Activated CD8-positive, alpha-beta T cell treated with anti-CD3 and anti-CD28 coated beads for 36 hours (primary cell): ENCODE data around the gene RAB11FIP4. TPM values are rescaled to one million over a fixed set of nuclear protein-coding genes. Genes with fewer than 3 reads are reported as not detected.
A peak's percentile ranks its signal among the peaks of the same experiment; 100 is the strongest.

Experiments used
- ATAC-seq: fragments of 200-7000 bp; cut with Tn5 transposase; one replicate; pipeline ENCODE4 v1.10.0; 2021; ENCODE audit warnings: mild to moderate bottlenecking, moderate library complexity
- CTCF ChIA-PET: fragments of 350-600 bp; sonication (Branson Sonifier 250); formaldehyde crosslinking; loops from one replicate; lab custom pipeline; 2021; ENCODE audit warnings: antibody characterized with exemption; lab: Charles Lee
- POLR2A ChIA-PET: fragments of 350-600 bp; sonication (Branson Sonifier 250); formaldehyde crosslinking; loops from one replicate; lab custom pipeline; 2021; ENCODE audit warnings: antibody characterized with exemption; lab: Charles Lee
- DNase-seq: peaks from one replicate; pipeline ENCODE4 v3.0.0-alpha.2; 2020
- H3K27ac Mint-ChIP-seq: one replicate; pipeline ENCODE4 v1.8.0; 2021; ENCODE audit warnings: mild to moderate bottlenecking, mixed read lengths
- H3K27me3 Mint-ChIP-seq: one replicate; pipeline ENCODE4 v1.8.0; 2021; ENCODE audit warnings: mixed read lengths
- H3K36me3 Mint-ChIP-seq: one replicate; pipeline ENCODE4 v1.8.0; 2021; ENCODE audit warnings: low read depth, mixed read lengths
- H3K4me1 Mint-ChIP-seq: one replicate; pipeline ENCODE4 v1.8.0; 2021; ENCODE audit warnings: low read depth, mixed read lengths
- H3K4me3 Mint-ChIP-seq: one replicate; pipeline ENCODE4 v1.8.0; 2021; ENCODE audit warnings: mild to moderate bottlenecking, moderate library complexity, mixed read lengths
- H3K9me3 Mint-ChIP-seq: one replicate; pipeline ENCODE4 v1.8.0; 2021; ENCODE audit warnings: mixed read lengths
- intact Hi-C: fragments of 100-400 bp; cut with micrococcal nuclease; formaldehyde crosslinking; loops from one replicate; pipeline ENCODE4 v1.10.0; 2022
- total RNA-seq, 2 experiments: library from RNA; stranded (reverse); gene quantifications; one replicate each; pipeline ENCODE4 v1.2.3, GENCODE V29; 2021
- TF ChIP-seq, protein P1 (sequence below): fragments of 200-600 bp; IDR thresholded peaks from one replicate; pipeline ENCODE4 v1.8.0; 2022; ENCODE audit warnings: antibody characterized with exemption, mild to moderate bottlenecking

Gene RAB11FIP4
- total RNA-seq, 2 experiments from 2014 or later = 38.2 to 39.1 TPM

DNA sequence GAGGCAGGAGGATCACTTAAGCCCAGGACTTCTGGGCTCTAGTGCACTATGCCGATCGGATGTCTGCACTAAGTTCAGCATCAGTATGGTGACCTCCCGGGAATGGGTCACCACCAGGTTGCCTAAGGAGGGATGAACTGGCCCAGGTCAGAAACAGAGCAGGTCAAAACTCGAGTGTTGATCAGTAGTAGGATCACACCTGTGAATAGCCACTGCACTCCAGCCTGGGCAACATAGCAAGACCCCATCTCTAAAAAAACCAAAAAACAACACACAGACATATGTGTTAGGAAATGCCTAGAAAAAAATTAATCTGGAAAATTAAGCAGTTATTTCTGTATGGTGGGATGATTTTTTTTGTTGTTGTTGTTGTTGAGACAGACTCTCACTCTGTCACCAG, 127.0 kb downstream of the RAB11FIP4 start:
- intact Hi-C loops = no loop called here
- ATAC-seq (no peak), DNase-seq (no peak)
- Mint-ChIP-seq H3K4me1 (peaks cover 32% of the 10 kb centered on the region), H3K27me3 (no peaks in the 10 kb centered on the region), H3K27ac (no peak overlapping the region), H3K9me3 (no peaks in the 10 kb centered on the region), H3K36me3 (peaks cover 11% of the 10 kb centered on the region), H3K4me3 (no peak overlapping the region)
- POLR2A ChIA-PET = interaction anchor here (1.0 to 1.2 kb wide), 2 partner anchors 7 to 20 kb away, joined by 3 to 4 read pairs; no protein-coding TSS in a partner anchor
- TF ChIP-seq, protein P1, sequence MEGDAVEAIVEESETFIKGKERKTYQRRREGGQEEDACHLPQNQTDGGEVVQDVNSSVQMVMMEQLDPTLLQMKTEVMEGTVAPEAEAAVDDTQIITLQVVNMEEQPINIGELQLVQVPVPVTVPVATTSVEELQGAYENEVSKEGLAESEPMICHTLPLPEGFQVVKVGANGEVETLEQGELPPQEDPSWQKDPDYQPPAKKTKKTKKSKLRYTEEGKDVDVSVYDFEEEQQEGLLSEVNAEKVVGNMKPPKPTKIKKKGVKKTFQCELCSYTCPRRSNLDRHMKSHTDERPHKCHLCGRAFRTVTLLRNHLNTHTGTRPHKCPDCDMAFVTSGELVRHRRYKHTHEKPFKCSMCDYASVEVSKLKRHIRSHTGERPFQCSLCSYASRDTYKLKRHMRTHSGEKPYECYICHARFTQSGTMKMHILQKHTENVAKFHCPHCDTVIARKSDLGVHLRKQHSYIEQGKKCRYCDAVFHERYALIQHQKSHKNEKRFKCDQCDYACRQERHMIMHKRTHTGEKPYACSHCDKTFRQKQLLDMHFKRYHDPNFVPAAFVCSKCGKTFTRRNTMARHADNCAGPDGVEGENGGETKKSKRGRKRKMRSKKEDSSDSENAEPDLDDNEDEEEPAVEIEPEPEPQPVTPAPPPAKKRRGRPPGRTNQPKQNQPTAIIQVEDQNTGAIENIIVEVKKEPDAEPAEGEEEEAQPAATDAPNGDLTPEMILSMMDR = no peak
- CTCF ChIA-PET = interaction anchor here (0.8 to 1.9 kb wide), 7 partner anchors 10 to 129 kb away, joined by 3 to 20 read pairs (median 4); no protein-coding TSS in a partner anchor

- ATAC-seq (no peak), DNase-seq (no peak)
- ChIA-PET CTCF (interaction anchor here (5.0 to 6.4 kb wide), 3 partner anchors 11 to 132 kb away, joined by 31 to 68 read pairs (median 41); partner anchors contain the start of gene RAB11FIP4), POLR2A (interaction anchor here (1.2 to 3.9 kb wide), 3 partner anchors 11 to 84 kb away, joined by 3 to 24 read pairs (median 3); no protein-coding TSS in a partner anchor)
- H3K9me3 Mint-ChIP-seq = no peaks in the 10 kb centered on the region
- peaks cover 24% of the 10 kb centered on the region for H3K36me3 Mint-ChIP-seq
- H3K4me1 Mint-ChIP-seq = peaks cover 6% of the 10 kb centered on the region
- H3K27me3 Mint-ChIP-seq = no peaks in the 10 kb centered on the region
- intact Hi-C loops = no loop called here
- TF ChIP-seq, protein P1 = no peak
- H3K27ac Mint-ChIP-seq = peak overlapping the region; percentile 20
- H3K4me3 Mint-ChIP-seq = no peak overlapping the region
These were observed 130.3 kb downstream of the RAB11FIP4 start for GRCh38 chr17:31521632-31522283.

GRCh38 chr17:31522284-31522931, 130.9 kb downstream of the RAB11FIP4 start:
- DNase-seq (no peak), ATAC-seq (no peak)
- H3K4me3 Mint-ChIP-seq = no peak overlapping the region
- no peaks in the 10 kb centered on the region for H3K9me3 Mint-ChIP-seq
- peaks cover 4% of the 10 kb centered on the region for H3K4me1 Mint-ChIP-seq
- H3K27ac Mint-ChIP-seq = peak overlapping the region; percentile 20
- CTCF ChIA-PET = interaction anchor here (0.9 to 6.4 kb wide), 4 partner anchors 12 to 133 kb away, joined by 4 to 68 read pairs (median 36); partner anchors contain the start of gene RAB11FIP4
- POLR2A ChIA-PET = interaction anchor here (1.2 to 3.9 kb wide), 2 partner anchors 12 to 85 kb away, joined by 3 to 24 read pairs; no protein-coding TSS in a partner anchor
- TF ChIP-seq, protein P1 = no peak
- intact Hi-C loops = no loop called here
- no peaks in the 10 kb centered on the region for H3K27me3 Mint-ChIP-seq
- peaks cover 24% of the 10 kb centered on the region for H3K36me3 Mint-ChIP-seq

DNA sequence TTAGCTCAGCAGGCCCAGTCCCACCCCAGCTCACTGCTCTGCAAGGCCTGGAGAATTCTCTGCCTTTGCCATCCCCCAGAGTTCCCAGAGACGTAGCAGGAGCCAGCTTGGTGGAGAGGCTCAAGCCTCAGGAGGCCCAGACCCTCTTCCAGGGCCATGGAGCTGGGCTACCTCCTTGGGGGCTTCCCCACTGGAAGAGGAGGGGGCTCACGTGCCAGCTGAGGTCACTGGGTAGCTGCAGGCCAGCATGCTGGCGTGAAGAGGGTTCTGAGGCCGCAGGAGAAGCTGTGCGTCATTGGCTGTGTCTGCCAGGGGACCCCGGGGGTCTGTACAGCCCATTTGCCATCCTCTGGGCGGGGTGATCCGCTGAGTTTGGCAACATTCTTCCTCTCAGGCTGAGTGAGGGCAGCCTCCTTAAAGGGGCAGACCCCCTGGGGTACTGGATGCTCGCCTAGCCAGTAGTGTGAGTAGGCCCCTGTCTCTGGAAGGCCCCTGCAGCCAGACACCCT, 131.6 kb downstream of the RAB11FIP4 start:
- no peaks in the 10 kb centered on the region for H3K27me3 Mint-ChIP-seq
- no peaks in the 10 kb centered on the region for H3K9me3 Mint-ChIP-seq
- DNase-seq = no peak
- H3K27ac Mint-ChIP-seq = no peak overlapping the region
- TF ChIP-seq, protein P1 = no peak
- ATAC-seq = no peak
- ChIA-PET POLR2A (interaction anchor here (3.9 kb wide), 1 partner anchor 13 kb away, joined by 24 read pairs; no protein-coding TSS in a partner anchor), CTCF (interaction anchor here (0.9 to 6.4 kb wide), 4 partner anchors 13 to 134 kb away, joined by 4 to 68 read pairs (median 36); partner anchors contain the start of gene RAB11FIP4)
- peaks cover 22% of the 10 kb centered on the region for H3K36me3 Mint-ChIP-seq
- no peaks in the 10 kb centered on the region for H3K4me1 Mint-ChIP-seq
- H3K4me3 Mint-ChIP-seq = no peak overlapping the region
- intact Hi-C loops = no loop called here
